T-helper 1 cell treated with Interleukin-12 subunit alpha and Interleukin-12 subunit beta and Interleukin-4 antibody, amounts not matched to agents 30 ng/mL and 1 ng/mL, for 36 hours (primary cell): Measurements from ENCODE around the gene LRP1B. TPM values are rescaled to one million over a fixed set of nuclear protein-coding genes. Genes with fewer than 3 reads are reported as not detected.
"Not testable (repeated sequence)": the region's sequence is repeated elsewhere in the genome, so short reads cannot be mapped to it uniquely, and the experiment has no call there.

ENCODE experiments used
- intact Hi-C: fragments of 100-400 bp; cut with micrococcal nuclease; formaldehyde crosslinking; loops from one replicate; pipeline ENCODE4 v1.15.1; 2024
- total RNA-seq: library from RNA; stranded (reverse); gene quantifications from 2 replicates; pipeline ENCODE4 v1.2.3, GENCODE V29; 2022

LRP1B gene
- total RNA-seq, 1 donor from 2014 or later: not detected

GRCh38 chr2:141038341-141038740, 1092.5 kb downstream of the LRP1B start:
- intact Hi-C loops: no loop called here

DNA sequence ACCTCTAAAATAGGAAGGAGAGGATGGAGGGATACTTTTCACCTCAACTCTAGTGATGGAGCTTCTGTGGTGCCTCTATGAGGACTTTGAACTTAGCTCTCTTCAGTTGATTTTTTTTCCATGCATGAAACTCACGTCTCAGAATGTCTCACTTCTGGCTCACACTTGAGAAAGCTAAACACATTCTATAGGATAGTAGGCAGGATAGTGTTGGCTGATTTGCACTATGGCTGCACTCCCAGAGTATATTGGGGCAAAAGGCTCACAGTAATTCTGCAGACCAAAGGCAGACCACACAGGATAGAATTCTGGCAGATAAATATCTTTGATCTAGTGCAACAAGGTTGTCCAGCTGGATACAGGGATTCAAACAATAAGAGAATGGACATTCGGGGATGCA, 1093.5 kb downstream of the LRP1B start:
- intact Hi-C loops: no loop called here

- intact Hi-C loops: no loop called here
Measured at GRCh38 chr2:141035846-141036420, 1094.9 kb downstream of the LRP1B start.

DNA sequence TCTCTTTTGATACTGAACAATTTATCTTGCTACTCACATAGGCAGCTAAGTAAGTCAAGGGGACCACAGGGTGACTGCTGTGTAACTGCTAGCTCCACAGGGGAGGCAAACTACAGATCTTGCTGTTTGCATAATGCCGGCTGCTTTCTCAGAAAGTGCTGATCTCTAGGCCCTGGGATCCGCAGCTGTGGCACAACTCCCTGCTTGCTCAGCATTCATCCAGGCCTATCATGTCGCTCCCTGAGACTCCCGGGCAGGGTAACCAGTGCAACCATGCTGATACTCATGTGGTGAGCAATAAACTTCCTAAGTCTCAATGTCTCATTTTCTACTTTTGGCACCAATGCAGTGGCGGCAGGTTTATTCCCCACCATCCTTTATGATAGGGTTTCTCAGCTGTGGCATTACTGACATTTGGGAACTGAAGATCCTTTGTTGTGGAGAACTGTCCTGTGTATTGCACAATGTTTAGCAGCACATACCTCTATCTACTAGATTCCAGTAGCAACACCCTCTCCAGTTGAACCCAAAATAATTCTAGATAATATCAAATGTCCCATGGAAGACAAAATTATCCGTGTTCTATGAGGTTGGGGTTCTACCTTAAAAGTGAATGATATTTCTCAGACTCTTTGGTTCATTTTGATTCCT, 1101.3 kb downstream of the LRP1B start:
- intact Hi-C loops: no loop called here

DNA sequence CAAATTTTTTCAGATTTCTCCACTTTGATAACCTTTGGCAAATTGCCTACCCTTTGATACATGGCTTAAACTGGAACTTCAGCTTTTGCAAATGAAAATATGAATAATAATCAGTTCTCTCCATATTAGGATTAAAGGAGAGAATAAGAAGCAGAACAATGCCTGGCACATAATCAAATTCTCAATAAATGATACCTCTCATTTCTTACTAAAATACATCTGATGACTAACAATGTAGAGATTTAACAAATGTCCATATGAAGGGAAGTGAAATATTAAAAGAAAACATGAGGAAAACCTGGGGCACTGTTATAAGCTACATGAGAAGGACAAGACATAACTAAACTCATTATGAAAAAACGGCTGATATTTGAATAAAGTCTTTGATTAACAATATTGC, 1103.6 kb downstream of the LRP1B start:
- intact Hi-C loops: no loop called here

GRCh38 chr2:141021611-141022010, 1109.2 kb downstream of the LRP1B start:
- intact Hi-C loops: no loop called here

- intact Hi-C loops: no loop called here
Measured at GRCh38 chr2:141021109-141021508, 1109.7 kb downstream of the LRP1B start.

GRCh38 chr2:141020346-141020745, 1110.5 kb downstream of the LRP1B start:
- intact Hi-C loops: no loop called here

DNA sequence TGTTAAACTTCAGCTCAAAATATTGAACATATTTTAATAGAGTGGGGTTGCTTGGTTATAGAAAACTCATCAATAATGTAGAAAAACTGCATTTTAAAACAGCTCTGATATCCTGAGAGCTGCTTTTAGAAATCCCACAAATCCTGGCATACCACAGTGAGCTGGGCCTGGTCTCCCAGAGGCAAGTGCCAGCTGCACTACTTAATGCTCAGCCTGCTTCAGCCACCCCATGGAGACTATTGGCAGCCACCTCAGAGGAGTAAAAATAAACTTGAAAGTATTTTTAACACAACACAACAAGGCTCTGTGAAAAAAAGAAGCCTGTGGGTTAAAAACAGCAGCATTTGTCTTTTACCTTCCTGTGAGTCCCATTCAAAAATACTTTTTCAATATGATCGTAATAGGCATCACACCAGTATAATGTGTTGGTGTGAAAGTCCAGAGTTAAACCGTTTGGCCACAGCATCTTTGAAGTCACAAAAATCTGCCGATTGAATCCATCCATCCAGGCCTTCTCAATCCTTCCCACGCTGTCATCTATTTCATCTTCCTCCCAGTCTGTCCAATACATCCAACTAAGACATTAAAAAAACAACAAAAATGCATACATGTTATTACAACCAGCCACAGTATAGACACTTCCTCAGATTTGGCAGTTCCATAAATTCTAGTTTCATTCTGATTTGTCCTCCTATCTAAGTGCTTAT, 1115.3 kb downstream of the LRP1B start:
- intact Hi-C loops: no loop called here

- intact Hi-C loops: no loop called here
Measured at GRCh38 chr2:141003967-141004657, 1126.7 kb downstream of the LRP1B start.

DNA sequence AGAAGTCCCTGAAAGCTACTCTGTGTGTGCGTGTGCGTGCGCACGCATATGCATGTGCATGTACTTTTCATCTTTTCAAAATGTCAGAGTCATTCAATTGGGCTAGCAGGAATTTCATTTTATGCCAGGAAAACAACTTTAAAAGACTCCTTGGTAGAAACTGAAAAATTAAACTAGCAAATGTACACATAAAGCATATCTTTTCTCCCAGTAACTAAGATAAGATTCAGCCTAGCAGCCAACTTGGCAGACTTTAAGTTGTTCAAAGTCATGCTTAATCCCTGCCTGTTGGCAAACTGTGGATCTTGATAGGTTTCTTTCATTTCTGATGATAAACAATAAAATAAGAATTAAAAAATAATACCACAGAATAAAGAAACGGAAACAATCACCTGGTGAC, 1129.1 kb downstream of the LRP1B start:
- intact Hi-C loops: no loop called here

DNA sequence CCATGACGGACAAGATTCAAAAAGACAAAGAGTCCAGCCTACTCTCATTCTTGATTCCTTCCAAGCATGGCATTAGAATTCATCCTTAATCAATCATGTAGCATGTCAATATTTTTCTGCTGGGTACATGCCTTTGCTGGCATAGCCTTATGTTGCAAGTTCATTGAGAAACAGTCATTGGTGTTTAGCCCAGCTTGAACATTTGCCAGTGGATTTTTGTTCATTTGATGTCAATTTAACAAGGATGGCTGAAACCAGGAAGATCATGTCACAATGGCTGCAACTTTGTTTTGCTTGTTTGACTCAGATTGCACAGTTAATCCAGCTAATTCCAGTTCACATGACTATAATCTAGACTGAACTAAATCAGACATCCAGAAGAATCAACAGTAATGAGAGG, 1132.2 kb downstream of the LRP1B start:
- intact Hi-C loops: no loop called here

- intact Hi-C loops: no loop called here
Measured at GRCh38 chr2:140998017-140998416, 1132.8 kb downstream of the LRP1B start.

DNA sequence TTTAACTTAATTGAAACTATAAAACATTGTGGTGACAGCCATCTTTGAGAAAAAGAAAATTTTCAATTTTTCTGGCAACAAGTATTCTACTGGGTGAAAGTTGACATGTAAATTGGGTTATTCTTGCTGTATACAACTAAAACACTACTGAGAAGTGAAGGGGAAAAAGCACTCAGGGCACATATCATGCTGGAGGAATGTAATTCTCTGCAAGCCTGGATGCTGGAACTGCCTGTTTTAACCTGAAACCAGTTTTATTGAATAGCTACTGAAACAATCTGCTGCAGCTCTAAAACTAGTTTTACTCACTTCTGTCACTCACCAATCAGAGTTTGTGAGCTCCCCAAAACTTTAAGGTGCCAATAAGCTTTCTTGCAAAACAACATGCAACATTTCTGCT, 1136.0 kb downstream of the LRP1B start:
- intact Hi-C loops: no loop called here

GRCh38 chr2:140990416-140990815, 1140.4 kb downstream of the LRP1B start:
- intact Hi-C loops: no loop called here

DNA sequence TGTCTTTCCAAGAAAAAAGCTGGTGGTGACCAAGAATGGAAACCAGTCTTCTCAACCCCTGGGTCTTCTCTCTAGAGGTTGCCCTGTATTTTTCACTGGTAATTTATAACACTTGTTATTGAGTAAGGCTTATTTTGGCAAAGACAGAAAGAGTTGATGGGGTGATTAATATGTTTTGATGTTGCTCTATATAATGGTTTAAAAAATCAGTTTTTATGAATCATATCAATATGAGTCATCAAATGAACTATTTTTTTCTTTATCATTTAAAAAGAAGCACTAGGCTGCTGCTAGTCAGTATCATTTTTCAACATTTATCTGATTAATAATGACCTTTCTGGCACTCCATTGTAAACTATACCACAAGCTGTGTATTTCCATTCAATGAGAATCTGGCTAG, 1142.2 kb downstream of the LRP1B start:
- intact Hi-C loops: no loop called here

DNA sequence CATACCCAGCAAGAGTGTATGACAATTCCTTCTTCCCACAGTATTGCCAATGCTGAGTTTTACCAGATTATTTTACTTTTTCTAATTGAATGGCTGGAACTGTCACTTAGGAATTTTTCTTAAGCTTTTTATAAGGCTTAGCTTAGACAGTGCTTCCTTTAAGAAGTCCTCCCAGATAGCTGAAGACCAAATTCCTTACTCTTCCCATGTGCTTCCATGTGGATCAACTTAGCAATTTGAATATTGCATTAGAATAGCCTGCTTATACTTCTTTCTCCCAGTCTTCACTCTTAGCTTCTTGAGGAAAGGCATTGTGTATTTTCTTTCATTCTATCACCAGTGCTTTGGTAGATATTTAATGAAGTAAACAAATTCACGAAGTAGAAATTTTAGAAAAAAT, 1144.4 kb downstream of the LRP1B start:
- intact Hi-C loops: no loop called here

- intact Hi-C loops: no loop called here
Measured at GRCh38 chr2:140975237-140975636, 1155.6 kb downstream of the LRP1B start.

GRCh38 chr2:140972724-140973123, 1158.1 kb downstream of the LRP1B start:
- intact Hi-C loops: no loop called here

DNA sequence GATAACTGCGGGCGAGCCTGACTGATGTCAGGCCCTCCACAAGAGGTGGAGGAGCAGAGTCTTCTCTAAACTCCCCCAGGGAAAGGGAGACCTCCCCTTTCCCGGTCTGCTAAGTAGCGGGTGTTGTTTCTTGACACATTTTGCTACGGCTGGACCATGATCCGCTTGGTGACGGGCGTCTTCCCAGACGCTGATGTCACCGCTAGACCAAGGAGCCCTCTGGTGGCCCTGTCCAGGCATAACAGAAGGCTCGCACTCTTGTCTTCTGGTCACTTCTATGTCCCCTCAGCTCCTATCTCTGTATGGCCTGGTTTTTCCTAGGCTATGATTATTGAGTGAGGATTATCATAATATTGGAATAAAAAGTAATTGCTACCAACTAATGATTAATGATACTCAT, 1166.5 kb downstream of the LRP1B start:
- intact Hi-C loops: not testable (repeated sequence)

DNA sequence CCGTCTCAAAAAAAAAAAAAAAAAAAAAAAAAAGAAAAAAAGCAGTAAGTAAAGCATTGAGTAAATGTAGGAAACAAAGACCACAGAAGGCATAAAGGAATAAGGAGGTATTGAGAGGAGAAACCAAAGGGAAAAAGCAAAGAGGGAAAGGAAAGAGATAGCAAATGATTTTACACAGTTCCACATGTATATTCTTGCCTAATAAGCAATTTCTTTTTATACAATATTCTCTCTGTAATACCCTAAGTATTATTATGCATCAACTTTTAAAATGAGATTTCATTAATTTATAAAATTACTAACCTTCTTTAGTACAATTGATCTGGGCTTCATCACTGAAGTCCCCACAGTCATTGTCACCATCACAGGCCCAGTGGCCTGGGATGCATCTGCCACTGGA, 1180.9 kb downstream of the LRP1B start:
- intact Hi-C loops: no loop called here

DNA sequence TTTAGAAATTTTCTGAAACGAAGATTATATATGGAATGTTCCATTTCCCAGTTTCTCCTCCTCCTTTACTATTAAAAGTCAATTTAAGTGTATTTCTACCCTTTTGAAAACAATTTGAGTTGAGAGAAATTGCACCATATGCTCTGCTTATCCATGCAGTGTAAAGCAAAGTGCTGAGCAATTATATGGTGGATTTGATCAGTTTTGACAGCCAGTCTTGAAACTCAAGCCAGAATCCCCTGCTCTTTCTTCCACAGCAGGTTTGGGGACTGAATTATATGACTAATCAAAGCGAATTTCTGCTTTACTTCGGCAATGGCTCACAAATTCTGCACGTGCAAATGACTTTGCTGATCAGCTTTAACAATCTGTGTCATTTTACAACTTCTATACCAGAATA, 1183.6 kb downstream of the LRP1B start:
- intact Hi-C loops: no loop called here
